Measurements from ENCODE around the gene GFM1. TPM values are rescaled to one million over a fixed set of nuclear protein-coding genes. Genes with fewer than 3 reads are reported as not detected.
A peak's percentile ranks its signal among the peaks of the same experiment; 100 is the strongest.

GFM1 gene
- total RNA-seq, 1 experiment from 2014 or later, result 44.5 TPM

- TF ChIP-seq ATF1 (CRISPR knock-in tag; IDR thresholded peaks at IDR 0.05) (no peak), SOX15 (CRISPR knock-in tag; IDR thresholded peaks at IDR 0.05) (no peak), ZNF138 (CRISPR knock-in tag; conservative IDR thresholded peaks at IDR 0.05) (no peak), FOXK1 (CRISPR knock-in tag; IDR thresholded peaks at IDR 0.05) (0 out of 2 replicates have a peak, but pooled peaks have one; percentile 41), GTF2I (CRISPR knock-in tag; conservative IDR thresholded peaks at IDR 0.05) (no peak), PRRX2 (CRISPR knock-in tag; IDR thresholded peaks at IDR 0.05) (no peak), NR1H2 (CRISPR knock-in tag; IDR thresholded peaks at IDR 0.05) (no peak), GABPB1 (CRISPR knock-in tag; IDR thresholded peaks at IDR 0.05) (no peak), ERG (CRISPR knock-in tag; IDR thresholded peaks at IDR 0.05) (no peak), ZNF263 (CRISPR knock-in tag; IDR thresholded peaks at IDR 0.05; ENCODE audit: low read depth) (no peak), CREB1 (CRISPR knock-in tag; IDR thresholded peaks at IDR 0.05) (no peak), NR3C1 (CRISPR knock-in tag; conservative IDR thresholded peaks at IDR 0.05; ENCODE audit: low read depth) (no peak), CBFB (CRISPR knock-in tag; IDR thresholded peaks at IDR 0.05; ENCODE audit: low read depth) (no peak), TP53 (CRISPR knock-in tag; IDR thresholded peaks at IDR 0.05) (no peak), ATF6 (CRISPR knock-in tag; IDR thresholded peaks at IDR 0.05) (no peak), ETV6 (CRISPR knock-in tag; IDR thresholded peaks at IDR 0.05) (peak; percentile 71), PRDM15 (CRISPR knock-in tag; IDR thresholded peaks at IDR 0.05) (no peak), ELF4 (CRISPR knock-in tag; IDR thresholded peaks at IDR 0.05; ENCODE audit: low read depth) (no peak), HMGXB4 (CRISPR knock-in tag; IDR thresholded peaks at IDR 0.05) (peak; percentile 55; the same call in 1 of the 2 replicates), FOXP4 (CRISPR knock-in tag; IDR thresholded peaks at IDR 0.05) (no peak)
Measured at GRCh38 chr3:158672215-158673176, 28.2 kb downstream of the GFM1 start, which contains the start of gene LXN (continued).
